ENCODE data around the gene HLA-DMA. TPM values are rescaled to one million over a fixed set of nuclear protein-coding genes. Genes with fewer than 3 reads are reported as not detected.

HLA-DMA gene
- total and polyA plus RNA-seq, 2 of the 13 experiments (the other 11 are each of a cell fraction or from before 2014, with no cell fraction given), result 0.70 to 0.71 TPM

GRCh38 chr6:32971581-32972352 lies 18.9 kb upstream of the HLA-DMA start (continued):
- TF ChIP-seq BRF2 (CRISPR knock-in tag; IDR thresholded peaks at IDR 0.05) (peak; percentile 94), ZBED4 (CRISPR knock-in tag; IDR thresholded peaks at IDR 0.05; ENCODE audit: borderline replicate concordance) (peak; percentile 73), CERS6 (CRISPR knock-in tag; IDR thresholded peaks at IDR 0.05) (no peak; the same call in 1 of the 2 replicates), ZNF768 (CRISPR knock-in tag; IDR thresholded peaks at IDR 0.05) (no peak; the same call in none of the 2 replicates), HMG20B (CRISPR knock-in tag; conservative IDR thresholded peaks at IDR 0.05) (0 out of 2 replicates have a peak, but pooled peaks have one; percentile 59), SETDB1 (CRISPR knock-in tag; IDR thresholded peaks at IDR 0.05; ENCODE audit: borderline replicate concordance) (no peak), EZH2 (conservative IDR thresholded peaks at IDR 0.05; ENCODE audit: low read depth, low read length) (no peak), ZNF543 (CRISPR knock-in tag; IDR thresholded peaks at IDR 0.05) (peak; percentile 73), ZNF589 (CRISPR knock-in tag; conservative IDR thresholded peaks at IDR 0.05) (peak; percentile 84), EP300 (IDR thresholded peaks at IDR 0.05; ENCODE audit: low read depth in 2 of 2, low read length in 2 of 2) (peak; percentile 17 to 45; a peak in 2 of 4 replicates), EP300 (CRISPR knock-in tag; IDR thresholded peaks at IDR 0.05; ENCODE audit: borderline replicate concordance) (no peak), TFDP2 (CRISPR knock-in tag; IDR thresholded peaks at IDR 0.05) (peak; percentile 97), ZFP36L1 (CRISPR knock-in tag; IDR thresholded peaks at IDR 0.05) (peak; percentile 64; the same call in 1 of the 2 replicates), DRAP1 (CRISPR knock-in tag; IDR thresholded peaks at IDR 0.05) (peak; percentile 99), ZNF563 (CRISPR knock-in tag; IDR thresholded peaks at IDR 0.05) (peak; percentile 51; the same call in 1 of the 2 replicates), ZNF431 (CRISPR knock-in tag; IDR thresholded peaks at IDR 0.05; ENCODE audit: borderline replicate concordance, low read depth) (peak; percentile 95), ATF7-NPFF (CRISPR knock-in tag; IDR thresholded peaks at IDR 0.05; ENCODE audit: low read depth) (no peak), SRF (IDR thresholded peaks at IDR 0.05; ENCODE audit: low read depth, low read length) (no peak), LBX2 (CRISPR knock-in tag; IDR thresholded peaks at IDR 0.05; ENCODE audit: borderline replicate concordance) (no peak), SMAD3 (CRISPR knock-in tag; IDR thresholded peaks at IDR 0.05) (peak; percentile 75; the same call in 1 of the 2 replicates), ZNF737 (CRISPR knock-in tag; IDR thresholded peaks at IDR 0.05; ENCODE audit: borderline replicate concordance) (peak; percentile 86)
